Endothelial cell of umbilical vein (primary cell): ENCODE data around the gene CYTH1. TPM values are rescaled to one million over a fixed set of nuclear protein-coding genes. Genes with fewer than 3 reads are reported as not detected.

Experiments
- BruUV-seq: library from RNA; stranded (reverse); fragments of 400-500 nt; replicated peaks from 2 replicates; lab custom pipeline; 2021; lab: Mats Ljungman, UMichigan
- CTCF ChIA-PET: fragments of 300-600, 350-600 bp; sonication (Branson Sonifier 250); formaldehyde crosslinking; loops from one replicate; lab custom pipeline; 2021; ENCODE audit warnings: antibody characterized with exemption, inconsistent platforms; lab: Charles Lee
- POLR2A ChIA-PET: fragments of 300-600, 350-600 bp; sonication (Branson Sonifier 250); formaldehyde crosslinking; loops from one replicate; lab custom pipeline; 2021; ENCODE audit warnings: antibody characterized with exemption, inconsistent platforms; lab: Charles Lee
- DNase-seq: peaks from one replicate; pipeline ENCODE4 v3.0.0-alpha.2; 2011; ENCODE audit warnings: low read depth, low spot score
- FAIRE-seq: peaks from 2 replicates; lab custom pipeline; 2011; peaks lifted over from hg19 to GRCh38; lab: Jason Lieb, UNC
- H2AFZ ChIP-seq: 2 replicates; pipeline ENCODE4 v1.6.0; 2012; ENCODE audit warnings: low read depth, low read length, control low read depth, inconsistent platforms
- H3K27ac ChIP-seq: 2 replicates; pipeline ENCODE4 v1.5.1; 2011; ENCODE audit warnings: low read depth, mild to moderate bottlenecking, control low read depth, low read length, moderate library complexity; ENCODE audit not compliant: insufficient read depth
- H3K27me3 ChIP-seq, 2 experiments: 2 replicates each; pipeline versions ENCODE4 v1.6.0 to v1.6.1; 2011; ENCODE audit warnings: low read length in 2 of 2, mixed read lengths in 1 of 2; ENCODE audit not compliant: control insufficient read depth in 2 of 2, insufficient read depth in 2 of 2
- H3K36me3 ChIP-seq, 2 experiments: 2 replicates in 1 of 2; 3 replicates in 1 of 2; pipeline ENCODE4 v1.5.1; 2011; ENCODE audit warnings: low read length in 2 of 2, mild to moderate bottlenecking in 1 of 2, moderate library complexity in 1 of 2; ENCODE audit not compliant: control insufficient read depth in 2 of 2, insufficient read depth in 2 of 2; ENCODE audit errors: extremely low read depth in 1 of 2
- H3K4me1 ChIP-seq: 3 replicates; pipeline ENCODE4 v1.5.1; 2011; ENCODE audit warnings: mild to moderate bottlenecking, low read length; ENCODE audit not compliant: control insufficient read depth, insufficient read depth; ENCODE audit errors: extremely low read depth
- H3K4me2 ChIP-seq: 2 replicates; pipeline ENCODE4 v1.6.1; 2011; ENCODE audit warnings: low read length, control low read depth, mixed read lengths; ENCODE audit not compliant: insufficient read depth
- H3K4me3 ChIP-seq, 3 experiments: fragments of 200-600 bp in 1 of 3; sonication (generic), shearing (Covaris generic) in 1 of 3; replicated peaks in 1 of 3; 2 replicates each; pipeline ENCODE4 v1.5.1; 2011 to 2016; ENCODE audit warnings: control low read depth in 3 of 3, low read length in 3 of 3, mild to moderate bottlenecking in 2 of 3, inconsistent platforms in 1 of 3, low read depth in 1 of 3, moderate library complexity in 1 of 3; ENCODE audit not compliant: insufficient read depth in 1 of 3
- H3K79me2 ChIP-seq: 2 replicates; pipeline ENCODE4 v1.6.0; 2012; ENCODE audit warnings: low read length, inconsistent platforms; ENCODE audit not compliant: control insufficient read depth, insufficient read depth
- H3K9ac ChIP-seq: replicated peaks from 2 replicates; pipeline ENCODE3; 2011; ENCODE audit warnings: low read length, control low read depth; ENCODE audit not compliant: insufficient read depth; ENCODE audit errors: extremely low read depth
- H3K9me1 ChIP-seq: replicated peaks from 3 replicates; pipeline ENCODE4 v1.6.0; 2011; ENCODE audit warnings: mild to moderate bottlenecking, low read length; ENCODE audit not compliant: control insufficient read depth, insufficient read depth; ENCODE audit errors: extremely low read depth
- H3K9me3 ChIP-seq: replicated peaks from 2 replicates; pipeline ENCODE4 v1.5.1; 2012; ENCODE audit warnings: low read length, inconsistent platforms; ENCODE audit not compliant: control insufficient read depth, insufficient read depth
- H4K20me1 ChIP-seq: replicated peaks from 2 replicates; pipeline ENCODE3; 2011; ENCODE audit warnings: mild to moderate bottlenecking, low read length; ENCODE audit not compliant: control insufficient read depth, insufficient read depth; ENCODE audit errors: extremely low read depth
- CTCF ChIP-seq, 2 donors: IDR thresholded peaks; 1 replicate in 1 of 2; 2 replicates in 1 of 2; pipeline ENCODE4 v1.5.1; 2011; ENCODE audit warnings: low read length in 2 of 2, mild to moderate bottlenecking in 2 of 2, moderate library complexity in 2 of 2, control low read depth in 1 of 2, inconsistent platforms in 1 of 2, low read depth in 1 of 2; ENCODE audit not compliant: insufficient read depth in 1 of 2; ENCODE audit errors: extremely low read depth in 1 of 2
- EZH2 ChIP-seq: IDR thresholded peaks from 2 replicates; pipeline ENCODE4 v1.6.1; 2012; ENCODE audit warnings: borderline replicate concordance, low read depth, mild to moderate bottlenecking, moderate library complexity, low read length, inconsistent platforms; ENCODE audit not compliant: severe bottlenecking
- FOS ChIP-seq: IDR thresholded peaks from 2 replicates; pipeline ENCODE4 v1.6.1; 2011; ENCODE audit warnings: mild to moderate bottlenecking, low read length, moderate library complexity, borderline replicate concordance; ENCODE audit not compliant: insufficient read depth
- GATA2 ChIP-seq: IDR thresholded peaks from 2 replicates; pipeline ENCODE4 v1.7.0; 2011; ENCODE audit warnings: low read depth, mild to moderate bottlenecking, moderate library complexity, mixed read lengths, low read length; ENCODE audit not compliant: insufficient read length, insufficient read depth
- JUN ChIP-seq: IDR thresholded peaks from 2 replicates; pipeline ENCODE4 v1.6.1; 2011; ENCODE audit warnings: borderline replicate concordance, low read depth; ENCODE audit not compliant: insufficient read length, insufficient read depth
- MYC ChIP-seq: IDR thresholded peaks from one replicate; pipeline ENCODE4 v1.6.1; 2011; ENCODE audit warnings: mild to moderate bottlenecking, low read depth, low read length
- POLR2A ChIP-seq: IDR thresholded peaks from 2 replicates; pipeline ENCODE4 v1.6.1; 2012; ENCODE audit warnings: low read depth, mild to moderate bottlenecking, control low read depth, low read length
- POLR2AphosphoS5 ChIP-seq: IDR thresholded peaks from 2 replicates; pipeline ENCODE4 v1.6.1; 2012; ENCODE audit warnings: low read depth, mild to moderate bottlenecking, control low read depth, low read length, moderate library complexity; ENCODE audit not compliant: insufficient read depth
- dilution Hi-C: fragments of 300-500 bp; cut with MboI; formaldehyde crosslinking; loops from one replicate; pipeline ENCODE4 v1.15.0; 2019; ENCODE audit warnings: low sequenced_read_pairs; ENCODE audit not compliant: extremely low pct_ligation_motif_present
- intact Hi-C: fragments of 100-400 bp; cut with micrococcal nuclease; formaldehyde crosslinking; loops from one replicate; pipeline ENCODE4 v1.10.0; 2022
- polyA plus RNA-seq, 4 experiments: library from polyadenylated mRNA; depleted of rRNA in 3 of 4; stranded (reverse) in 3 of 4; unstranded in 1 of 4; fragments of >200 nt; gene quantifications; 2 replicates each; pipeline versions ENCODE4 v1.2.1 to v1.2.3, GENCODE V29; 2011 to 2012; ENCODE audit warnings: missing spikeins in 1 of 4
- total RNA-seq: library from RNA; stranded (reverse); gene quantifications from 2 replicates; pipeline ENCODE4 v1.2.3, GENCODE V29; 2021
- TF ChIP-seq, protein P1 (sequence below): IDR thresholded peaks from 2 replicates; pipeline ENCODE4 v1.6.1; 2011; ENCODE audit not compliant: insufficient read depth, insufficient read length

CYTH1 gene
- total and polyA plus RNA-seq, 2 donors (not counting 3 experiments of a cell fraction or from before 2014, with no cell fraction given), result 35.9 to 49.9 TPM

GRCh38 chr17:78652913-78653312 is 129.2 kb downstream of the CYTH1 start:
- H3K36me3 ChIP-seq, result no peaks in the 10 kb centered on the region
- BruUV-seq, result no TSS peak
- ChIA-PET POLR2A (interaction anchor here (0.5 kb wide), 1 partner anchor 55 kb away, joined by 7 read pairs; no protein-coding TSS in a partner anchor), CTCF (interaction anchor here (1.0 to 1.5 kb wide), 2 partner anchors 8 to 156 kb away, joined by 4 to 5 read pairs; no protein-coding TSS in a partner anchor)
- H4K20me1 ChIP-seq, result no peaks in the 10 kb centered on the region
- DNase-seq (no peak), FAIRE-seq (no peak)
- TF ChIP-seq POLR2A, result no peak
- no peak for TF ChIP-seq EZH2
- TF ChIP-seq, protein P1, sequence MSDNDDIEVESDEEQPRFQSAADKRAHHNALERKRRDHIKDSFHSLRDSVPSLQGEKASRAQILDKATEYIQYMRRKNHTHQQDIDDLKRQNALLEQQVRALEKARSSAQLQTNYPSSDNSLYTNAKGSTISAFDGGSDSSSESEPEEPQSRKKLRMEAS, result no peak
- TF ChIP-seq POLR2AphosphoS5, result no peak
- H3K27ac ChIP-seq, result no peak overlapping the region
- no peak overlapping the region for H2AFZ ChIP-seq
- H3K4me2 ChIP-seq, result no peak overlapping the region
- dilution Hi-C loops, result no loop called here
- intact Hi-C loops, result no loop called here
- no peak overlapping the region for H3K9ac ChIP-seq
- H3K27me3 ChIP-seq, result peaks cover 2 to 13% of the 10 kb centered on the region in 2 experiments
- H3K4me1 ChIP-seq, result no peaks in the 10 kb centered on the region
- no peak overlapping the region for H3K4me3 ChIP-seq
- no peaks in the 10 kb centered on the region for H3K9me1 ChIP-seq
- H3K9me3 ChIP-seq, result no peaks in the 10 kb centered on the region
- no peaks in the 10 kb centered on the region for H3K79me2 ChIP-seq

DNA sequence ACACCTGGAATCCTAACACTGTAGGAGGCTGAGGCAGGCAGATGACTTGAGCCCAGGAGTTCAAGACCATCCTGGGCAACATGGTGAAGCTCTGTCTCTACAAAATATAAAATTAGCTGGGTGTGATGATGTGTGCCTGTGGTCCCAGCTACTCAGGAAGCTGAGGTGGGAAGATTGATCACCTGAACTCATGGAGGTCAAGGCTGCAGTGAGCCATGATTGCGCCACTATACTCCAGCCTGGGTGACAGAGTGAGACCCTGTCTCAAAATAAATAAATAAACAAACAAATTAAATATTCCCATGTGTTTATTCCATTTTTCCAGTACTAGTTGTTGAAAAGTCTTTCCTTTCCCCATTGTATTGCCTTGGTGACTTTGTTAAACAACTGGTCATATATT is 130.0 kb downstream of the CYTH1 start:
- H2AFZ ChIP-seq, result no peak overlapping the region
- no peak overlapping the region for H3K4me3 ChIP-seq
- DNase-seq (no peak), FAIRE-seq (no peak)
- intact Hi-C loops, result no loop called here
- ChIA-PET POLR2A (no interaction called here), CTCF (no interaction called here)
- no peaks in the 10 kb centered on the region for H3K9me1 ChIP-seq
- H3K9ac ChIP-seq, result no peak overlapping the region
- peaks cover 2 to 11% of the 10 kb centered on the region in 2 experiments for H3K27me3 ChIP-seq
- no peak overlapping the region for H3K4me2 ChIP-seq
- dilution Hi-C loops, result no loop called here
- no peaks in the 10 kb centered on the region for H3K36me3 ChIP-seq
- no peak overlapping the region for H3K27ac ChIP-seq
- H4K20me1 ChIP-seq, result no peaks in the 10 kb centered on the region
- H3K79me2 ChIP-seq, result no peaks in the 10 kb centered on the region
- H3K4me1 ChIP-seq, result no peaks in the 10 kb centered on the region
- no TSS peak for BruUV-seq
- TF ChIP-seq POLR2A (no peak), EZH2 (no peak), FOS (no peak), CTCF (IDR thresholded peaks at IDR 0.05; ENCODE audit: extremely low read depth in 1 of 2, insufficient read depth in 1 of 2, low read depth in 1 of 2, low read length in 2 of 2) (no peak), POLR2AphosphoS5 (no peak), GATA2 (no peak), MYC (no peak), JUN (no peak)
- TF ChIP-seq, protein P1, result no peak
- H3K9me3 ChIP-seq, result no peaks in the 10 kb centered on the region
